Gastroesophageal sphincter (tissue), 3 donors: ENCODE data around the gene NOTCH4.

Experiments used
- POLR2A ChIP-seq, 2 donors: fragments of 450-650 bp; IDR thresholded peaks; one replicate each; pipeline ENCODE4 v1.6.1; 2017; ENCODE audit warnings: antibody characterized with exemption in 2 of 2, mild to moderate bottlenecking in 2 of 2, moderate library complexity in 1 of 2
- TF ChIP-seq, protein P1 (sequence below), 4 experiments: fragments of 200-600 bp in 2 of 4; fragments of 450-650 bp in 2 of 4; sonication (generic) in 1 of 4; IDR thresholded peaks; one replicate each; pipeline ENCODE4 v1.5.1; 2017 to 2019; ENCODE audit warnings: antibody characterized with exemption in 4 of 4, mild to moderate bottlenecking in 2 of 4, moderate library complexity in 2 of 4

GRCh38 chr6:32189742-32190053 is 34.2 kb downstream of the NOTCH4 start:
- TF ChIP-seq, protein P1, sequence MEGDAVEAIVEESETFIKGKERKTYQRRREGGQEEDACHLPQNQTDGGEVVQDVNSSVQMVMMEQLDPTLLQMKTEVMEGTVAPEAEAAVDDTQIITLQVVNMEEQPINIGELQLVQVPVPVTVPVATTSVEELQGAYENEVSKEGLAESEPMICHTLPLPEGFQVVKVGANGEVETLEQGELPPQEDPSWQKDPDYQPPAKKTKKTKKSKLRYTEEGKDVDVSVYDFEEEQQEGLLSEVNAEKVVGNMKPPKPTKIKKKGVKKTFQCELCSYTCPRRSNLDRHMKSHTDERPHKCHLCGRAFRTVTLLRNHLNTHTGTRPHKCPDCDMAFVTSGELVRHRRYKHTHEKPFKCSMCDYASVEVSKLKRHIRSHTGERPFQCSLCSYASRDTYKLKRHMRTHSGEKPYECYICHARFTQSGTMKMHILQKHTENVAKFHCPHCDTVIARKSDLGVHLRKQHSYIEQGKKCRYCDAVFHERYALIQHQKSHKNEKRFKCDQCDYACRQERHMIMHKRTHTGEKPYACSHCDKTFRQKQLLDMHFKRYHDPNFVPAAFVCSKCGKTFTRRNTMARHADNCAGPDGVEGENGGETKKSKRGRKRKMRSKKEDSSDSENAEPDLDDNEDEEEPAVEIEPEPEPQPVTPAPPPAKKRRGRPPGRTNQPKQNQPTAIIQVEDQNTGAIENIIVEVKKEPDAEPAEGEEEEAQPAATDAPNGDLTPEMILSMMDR (IDR thresholded peaks at IDR 0.05) = no peak
- TF ChIP-seq POLR2A (IDR thresholded peaks at IDR 0.05) = no peak
